Panc1 (cell line): ENCODE measurements around the gene TP53AIP1.

ENCODE experiments used
- CTCF ChIP-seq: fragments of 450-650 bp; IDR thresholded peaks from 2 replicates; pipeline ENCODE4 v1.5.1; 2017; ENCODE audit warnings: mild to moderate bottlenecking
- POLR2AphosphoS5 ChIP-seq: IDR thresholded peaks from 2 replicates; pipeline ENCODE4 v1.6.1; 2012; ENCODE audit warnings: mild to moderate bottlenecking, low read depth, low read length, moderate library complexity
- SIN3A ChIP-seq: IDR thresholded peaks from 2 replicates; pipeline ENCODE4 v1.6.1; 2012; ENCODE audit warnings: low read depth, mild to moderate bottlenecking, low read length, moderate library complexity, borderline replicate concordance; ENCODE audit not compliant: insufficient read depth
- TCF7L2 ChIP-seq: IDR thresholded peaks from 2 replicates; pipeline ENCODE4 v1.6.1; 2011; ENCODE audit warnings: mild to moderate bottlenecking, low read depth, low read length, inconsistent platforms
- TF ChIP-seq, protein P1 (sequence below), 2 experiments: IDR thresholded peaks; 2 replicates each; pipeline ENCODE4 v1.6.1; 2011 to 2012; ENCODE audit warnings: low read depth in 2 of 2, control low read depth in 1 of 2, low read length in 1 of 2, mild to moderate bottlenecking in 1 of 2, moderate library complexity in 1 of 2; ENCODE audit not compliant: insufficient read depth in 1 of 2

- TF ChIP-seq CTCF (no peak), POLR2AphosphoS5 (no peak), SIN3A (no peak), TCF7L2 (no peak)
- TF ChIP-seq, protein P1, sequence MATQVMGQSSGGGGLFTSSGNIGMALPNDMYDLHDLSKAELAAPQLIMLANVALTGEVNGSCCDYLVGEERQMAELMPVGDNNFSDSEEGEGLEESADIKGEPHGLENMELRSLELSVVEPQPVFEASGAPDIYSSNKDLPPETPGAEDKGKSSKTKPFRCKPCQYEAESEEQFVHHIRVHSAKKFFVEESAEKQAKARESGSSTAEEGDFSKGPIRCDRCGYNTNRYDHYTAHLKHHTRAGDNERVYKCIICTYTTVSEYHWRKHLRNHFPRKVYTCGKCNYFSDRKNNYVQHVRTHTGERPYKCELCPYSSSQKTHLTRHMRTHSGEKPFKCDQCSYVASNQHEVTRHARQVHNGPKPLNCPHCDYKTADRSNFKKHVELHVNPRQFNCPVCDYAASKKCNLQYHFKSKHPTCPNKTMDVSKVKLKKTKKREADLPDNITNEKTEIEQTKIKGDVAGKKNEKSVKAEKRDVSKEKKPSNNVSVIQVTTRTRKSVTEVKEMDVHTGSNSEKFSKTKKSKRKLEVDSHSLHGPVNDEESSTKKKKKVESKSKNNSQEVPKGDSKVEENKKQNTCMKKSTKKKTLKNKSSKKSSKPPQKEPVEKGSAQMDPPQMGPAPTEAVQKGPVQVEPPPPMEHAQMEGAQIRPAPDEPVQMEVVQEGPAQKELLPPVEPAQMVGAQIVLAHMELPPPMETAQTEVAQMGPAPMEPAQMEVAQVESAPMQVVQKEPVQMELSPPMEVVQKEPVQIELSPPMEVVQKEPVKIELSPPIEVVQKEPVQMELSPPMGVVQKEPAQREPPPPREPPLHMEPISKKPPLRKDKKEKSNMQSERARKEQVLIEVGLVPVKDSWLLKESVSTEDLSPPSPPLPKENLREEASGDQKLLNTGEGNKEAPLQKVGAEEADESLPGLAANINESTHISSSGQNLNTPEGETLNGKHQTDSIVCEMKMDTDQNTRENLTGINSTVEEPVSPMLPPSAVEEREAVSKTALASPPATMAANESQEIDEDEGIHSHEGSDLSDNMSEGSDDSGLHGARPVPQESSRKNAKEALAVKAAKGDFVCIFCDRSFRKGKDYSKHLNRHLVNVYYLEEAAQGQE (IDR thresholded peaks at IDR 0.05; ENCODE audit: insufficient read depth in 1 of 2, low read depth in 2 of 2, low read length in 1 of 2), result no peak
These were observed 3.1 kb downstream of the TP53AIP1 start for GRCh38 chr11:128939591-128939990.
